DND-41 (cell line): ENCODE data around the gene PAK5.

Source experiments
- EZH2 ChIP-seq: IDR thresholded peaks from 3 replicates; pipeline ENCODE4 v1.6.1; 2012; ENCODE audit warnings: borderline replicate concordance, low read depth, mild to moderate bottlenecking, moderate library complexity, low read length, inconsistent platforms; ENCODE audit not compliant: severe bottlenecking
- TF ChIP-seq, protein P1 (sequence below): IDR thresholded peaks from 2 replicates; pipeline ENCODE4 v1.5.1; 2012; ENCODE audit warnings: borderline replicate concordance, low read length, moderate library complexity, mild to moderate bottlenecking; ENCODE audit not compliant: poor library complexity, severe bottlenecking; ENCODE audit errors: extremely low read depth

DNA sequence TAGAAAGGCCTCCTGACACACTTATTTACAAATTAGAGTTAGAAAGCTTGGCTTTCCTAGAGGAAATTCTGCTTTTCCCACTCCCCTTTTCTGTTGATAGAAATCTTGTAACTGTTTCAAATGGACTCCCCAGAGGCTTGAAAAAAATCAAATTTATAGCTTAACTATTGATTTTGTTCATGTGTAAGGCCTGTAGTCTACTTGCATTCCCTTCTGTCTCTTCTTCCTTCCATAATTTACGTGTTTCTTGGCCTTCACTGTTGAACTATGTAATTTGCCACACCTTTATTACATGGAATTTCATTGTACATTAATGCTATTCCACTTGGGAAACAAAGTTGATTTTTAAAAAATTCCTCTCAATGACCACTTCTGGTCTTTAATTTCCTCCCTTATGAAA, 243.1 kb downstream of the PAK5 start:
- TF ChIP-seq, protein P1, sequence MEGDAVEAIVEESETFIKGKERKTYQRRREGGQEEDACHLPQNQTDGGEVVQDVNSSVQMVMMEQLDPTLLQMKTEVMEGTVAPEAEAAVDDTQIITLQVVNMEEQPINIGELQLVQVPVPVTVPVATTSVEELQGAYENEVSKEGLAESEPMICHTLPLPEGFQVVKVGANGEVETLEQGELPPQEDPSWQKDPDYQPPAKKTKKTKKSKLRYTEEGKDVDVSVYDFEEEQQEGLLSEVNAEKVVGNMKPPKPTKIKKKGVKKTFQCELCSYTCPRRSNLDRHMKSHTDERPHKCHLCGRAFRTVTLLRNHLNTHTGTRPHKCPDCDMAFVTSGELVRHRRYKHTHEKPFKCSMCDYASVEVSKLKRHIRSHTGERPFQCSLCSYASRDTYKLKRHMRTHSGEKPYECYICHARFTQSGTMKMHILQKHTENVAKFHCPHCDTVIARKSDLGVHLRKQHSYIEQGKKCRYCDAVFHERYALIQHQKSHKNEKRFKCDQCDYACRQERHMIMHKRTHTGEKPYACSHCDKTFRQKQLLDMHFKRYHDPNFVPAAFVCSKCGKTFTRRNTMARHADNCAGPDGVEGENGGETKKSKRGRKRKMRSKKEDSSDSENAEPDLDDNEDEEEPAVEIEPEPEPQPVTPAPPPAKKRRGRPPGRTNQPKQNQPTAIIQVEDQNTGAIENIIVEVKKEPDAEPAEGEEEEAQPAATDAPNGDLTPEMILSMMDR = no peak
- TF ChIP-seq EZH2 = no peak
